Measurements from ENCODE around the gene PARP15.

GRCh38 chr3:122681284-122681973 lies 104.0 kb downstream of the PARP15 start:
- TF ChIP-seq ZNF232 (CRISPR knock-in tag; IDR thresholded peaks at IDR 0.05) (no peak), ATF3 (CRISPR knock-in tag; conservative IDR thresholded peaks at IDR 0.05) (no peak), MAX (CRISPR knock-in tag; IDR thresholded peaks at IDR 0.05) (no peak), TEAD1 (CRISPR knock-in tag; IDR thresholded peaks at IDR 0.05) (no peak), CTCF (IDR thresholded peaks at IDR 0.05) (no peak)

Measured in WTC11 (cell line).